Testis (tissue), 3 donors: ENCODE data around the gene DMRT2. TPM values are rescaled to one million over a fixed set of nuclear protein-coding genes. Genes with fewer than 3 reads are reported as not detected.

Experiments used
- DNase-seq: peaks from one replicate; pipeline ENCODE4 v3.0.0-alpha.2; 2019
- H3K27ac ChIP-seq, 2 donors: fragments of 200-600 bp; sonication (generic); one replicate each; pipeline ENCODE4 v1.5.1; 2019
- H3K27me3 ChIP-seq: fragments of 200-600 bp; sonication (generic); one replicate; pipeline ENCODE4 v1.5.1; 2019
- H3K36me3 ChIP-seq: fragments of 200-600 bp; sonication (generic); one replicate; pipeline ENCODE4 v1.5.1; 2017; ENCODE audit warnings: low read depth; ENCODE audit errors: missing control alignments
- H3K4me1 ChIP-seq: fragments of 200-600 bp; sonication (generic); one replicate; pipeline ENCODE4 v1.5.1; 2019
- H3K4me3 ChIP-seq, 2 donors: fragments of 200-600 bp; sonication (generic); one replicate each; pipeline ENCODE4 v1.5.1; 2017 to 2019
- H3K9me3 ChIP-seq: fragments of 200-600 bp; sonication (generic); one replicate; pipeline ENCODE4 v1.5.1; 2017
- POLR2A ChIP-seq: fragments of 450-650 bp; IDR thresholded peaks from one replicate; pipeline ENCODE4 v1.6.1; 2017; ENCODE audit warnings: antibody characterized with exemption, mild to moderate bottlenecking, moderate library complexity
- WGBS, 2 donors: methylation state at CpG; one replicate each; pipeline ENCODE4 v1.1.5; 2018; 5-methylcytosine and 5-hydroxymethylcytosine counted together
- intact Hi-C: fragments of 100-400 bp; cut with DNase I; formaldehyde crosslinking; loops from one replicate; pipeline ENCODE4 v1.15.1; 2023; ENCODE audit warnings: low total_unique reads
- polyA plus RNA-seq: library from polyadenylated mRNA; stranded (reverse); fragments of 350-450 nt; fragmentation: Illumina TruSeq; extraction: RNeasy Lipid Tissue Mini Kit (QIAGEN cat#74804); gene quantifications from one replicate; pipeline ENCODE4 v1.2.3, GENCODE V29; 2014; ENCODE audit warnings: low read depth, low replicate concordance; ENCODE audit not compliant: insufficient read depth
- total RNA-seq, 2 donors: library from RNA; depleted of rRNA; stranded (reverse); fragments of >200 nt; gene quantifications; one replicate each; pipeline ENCODE4 v1.2.3, GENCODE V29; 2016
- TF ChIP-seq, protein P1 (sequence below), 3 experiments: fragments of 450-650 bp in 2 of 3; fragments of 200-600 bp in 1 of 3; sonication (generic) in 1 of 3; IDR thresholded peaks; one replicate each; pipeline ENCODE4 v1.5.1; 2016 to 2019; ENCODE audit warnings: antibody characterized with exemption in 3 of 3, mild to moderate bottlenecking in 2 of 3, moderate library complexity in 1 of 3

Gene DMRT2
- total and polyA plus RNA-seq, 3 donors from 2014 or later: 1.7 to 4.6 (median 2.1) TPM

GRCh38 chr9:1087120-1087881 lies 37.1 kb downstream of the DMRT2 start:
- no peaks in the 10 kb centered on the region for H3K4me1 ChIP-seq
- H3K27me3 ChIP-seq: no peaks in the 10 kb centered on the region
- no peaks in the 10 kb centered on the region for H3K36me3 ChIP-seq
- DNase-seq: no peak
- no peak overlapping the region for H3K27ac ChIP-seq
- TF ChIP-seq POLR2A: no peak
- TF ChIP-seq, protein P1, sequence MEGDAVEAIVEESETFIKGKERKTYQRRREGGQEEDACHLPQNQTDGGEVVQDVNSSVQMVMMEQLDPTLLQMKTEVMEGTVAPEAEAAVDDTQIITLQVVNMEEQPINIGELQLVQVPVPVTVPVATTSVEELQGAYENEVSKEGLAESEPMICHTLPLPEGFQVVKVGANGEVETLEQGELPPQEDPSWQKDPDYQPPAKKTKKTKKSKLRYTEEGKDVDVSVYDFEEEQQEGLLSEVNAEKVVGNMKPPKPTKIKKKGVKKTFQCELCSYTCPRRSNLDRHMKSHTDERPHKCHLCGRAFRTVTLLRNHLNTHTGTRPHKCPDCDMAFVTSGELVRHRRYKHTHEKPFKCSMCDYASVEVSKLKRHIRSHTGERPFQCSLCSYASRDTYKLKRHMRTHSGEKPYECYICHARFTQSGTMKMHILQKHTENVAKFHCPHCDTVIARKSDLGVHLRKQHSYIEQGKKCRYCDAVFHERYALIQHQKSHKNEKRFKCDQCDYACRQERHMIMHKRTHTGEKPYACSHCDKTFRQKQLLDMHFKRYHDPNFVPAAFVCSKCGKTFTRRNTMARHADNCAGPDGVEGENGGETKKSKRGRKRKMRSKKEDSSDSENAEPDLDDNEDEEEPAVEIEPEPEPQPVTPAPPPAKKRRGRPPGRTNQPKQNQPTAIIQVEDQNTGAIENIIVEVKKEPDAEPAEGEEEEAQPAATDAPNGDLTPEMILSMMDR (IDR thresholded peaks at IDR 0.05): no peak
- 85 to 87% methylated on average over 7 of the region's 7 CpGs for WGBS, 2 donors
- intact Hi-C loops: no loop called here
- H3K9me3 ChIP-seq: no peaks in the 10 kb centered on the region
- H3K4me3 ChIP-seq: no peak overlapping the region

- Histone ChIP-seq H3K9me3 (no peaks in the 10 kb centered on the region), H3K4me1 (no peaks in the 10 kb centered on the region), H3K27ac (no peak overlapping the region), H3K36me3 (no peaks in the 10 kb centered on the region), H3K27me3 (no peaks in the 10 kb centered on the region), H3K4me3 (no peak overlapping the region)
- intact Hi-C loops: no loop called here
- no peak for DNase-seq
- TF ChIP-seq, protein P1 (IDR thresholded peaks at IDR 0.05): no peak
- no peak for TF ChIP-seq POLR2A
- 87 to 88% methylated on average over 3 of the region's 3 CpGs for WGBS, 2 donors
These were observed 44.6 kb downstream of the DMRT2 start for GRCh38 chr9:1094749-1095148.

GRCh38 chr9:1096155-1096964 lies 46.2 kb downstream of the DMRT2 start:
- intact Hi-C loops: no loop called here
- Histone ChIP-seq H3K4me1 (no peaks in the 10 kb centered on the region), H3K9me3 (no peaks in the 10 kb centered on the region), H3K27ac (no peak overlapping the region), H3K27me3 (no peaks in the 10 kb centered on the region), H3K4me3 (no peak overlapping the region), H3K36me3 (no peaks in the 10 kb centered on the region)
- no peak for DNase-seq
- WGBS, 2 donors: 76 to 83% methylated on average over 9 of the region's 9 CpGs
- no peak for TF ChIP-seq POLR2A
- TF ChIP-seq, protein P1 (IDR thresholded peaks at IDR 0.05): no peak

DNA sequence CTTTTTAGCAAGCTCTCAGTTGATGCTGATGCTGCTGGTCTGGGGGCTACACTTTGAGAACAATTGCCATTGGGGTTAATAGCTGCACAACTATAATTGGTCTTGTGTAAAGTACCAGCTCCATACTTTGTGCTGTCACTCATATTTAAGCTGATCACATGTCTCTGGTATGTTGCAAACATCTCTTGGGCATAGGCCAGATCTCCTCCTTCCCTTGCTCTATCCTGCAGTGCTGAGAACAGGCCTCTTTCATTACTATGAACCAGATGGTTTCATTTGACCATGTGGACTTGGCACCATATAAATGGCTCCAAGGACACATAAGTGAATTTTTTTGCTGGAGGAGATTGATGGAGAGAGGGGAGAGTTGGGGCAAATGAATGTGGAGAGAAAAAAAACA lies 48.4 kb downstream of the DMRT2 start:
- TF ChIP-seq, protein P1 (IDR thresholded peaks at IDR 0.05): no peak
- no peak for TF ChIP-seq POLR2A
- no peak for DNase-seq
- Histone ChIP-seq H3K4me1 (no peaks in the 10 kb centered on the region), H3K27me3 (no peaks in the 10 kb centered on the region), H3K4me3 (no peak overlapping the region), H3K36me3 (no peaks in the 10 kb centered on the region), H3K27ac (no peak overlapping the region), H3K9me3 (no peaks in the 10 kb centered on the region)
- intact Hi-C loops: no loop called here
